Measurements from ENCODE around the gene GAL.

The GAL gene

DNA sequence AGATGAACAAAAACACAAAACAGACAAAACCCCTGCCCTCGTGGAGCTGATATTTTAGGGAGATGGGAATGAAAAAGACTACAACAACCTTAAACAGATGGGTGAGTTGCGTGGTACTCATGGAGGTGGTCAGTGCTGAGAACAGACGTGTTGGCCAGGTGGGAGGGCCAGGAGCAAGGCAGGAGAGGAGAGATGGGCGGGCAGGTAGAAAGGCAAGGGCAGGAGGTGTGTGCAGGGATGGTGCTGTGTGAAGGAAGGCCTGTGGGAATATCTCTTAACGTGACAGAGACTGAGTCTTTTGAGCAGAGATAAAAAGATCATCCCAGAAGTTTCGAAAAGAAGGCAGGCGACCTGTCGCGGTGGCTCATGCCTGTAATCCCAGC, 7.0 kb downstream of the GAL start:
- no peaks in the 10 kb centered on the region for H3K4me1 ChIP-seq (ENCODE audit: control insufficient read depth, insufficient read depth, low read length)
- no peak overlapping the region for H3K4me3 ChIP-seq (ENCODE audit: low read length in 2 of 2)
- no peaks in the 10 kb centered on the region for H3K36me3 ChIP-seq (ENCODE audit: control insufficient read depth in 2 of 2, insufficient read depth in 2 of 2, low read length in 2 of 2)
- H3K9ac ChIP-seq (ENCODE audit: low read length in 2 of 2): no peak overlapping the region
- H3K27ac ChIP-seq (ENCODE audit: low read length): no peak overlapping the region
- H3K27me3 ChIP-seq (ENCODE audit: control insufficient read depth in 1 of 2, insufficient read depth in 2 of 2, low read length in 2 of 2): peaks cover 8 to 32% of the 10 kb centered on the region in 2 donors
- H3K9me3 ChIP-seq (ENCODE audit: control insufficient read depth in 2 of 2, low read length in 2 of 2): no peaks in the 10 kb centered on the region

DNA sequence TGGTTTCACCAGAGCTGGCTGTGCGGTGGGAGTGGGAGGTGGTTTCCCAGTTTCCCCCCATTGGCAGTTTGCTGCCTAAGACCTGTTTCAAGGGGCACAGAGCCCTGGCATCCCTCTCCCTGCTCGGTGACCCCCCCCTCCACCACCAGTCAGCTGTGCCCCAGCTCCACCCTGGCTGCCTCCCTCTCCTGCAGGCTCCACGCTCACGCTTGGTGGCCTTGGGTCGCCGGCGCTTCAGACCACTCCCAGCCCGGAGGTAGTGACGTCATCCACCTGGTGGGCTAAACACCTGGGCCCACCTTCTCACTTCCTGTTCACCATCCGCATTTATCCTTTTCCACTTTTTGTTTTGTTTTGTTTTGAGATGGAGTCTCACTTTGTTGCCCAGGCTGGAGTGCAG, 7.8 kb downstream of the GAL start:
- H3K4me3 ChIP-seq (ENCODE audit: low read length in 2 of 2): no peak overlapping the region
- no peak overlapping the region for H3K27ac ChIP-seq (ENCODE audit: low read length)
- no peaks in the 10 kb centered on the region for H3K9me3 ChIP-seq (ENCODE audit: control insufficient read depth in 2 of 2, low read length in 2 of 2)
- H3K27me3 ChIP-seq (ENCODE audit: control insufficient read depth in 1 of 2, insufficient read depth in 2 of 2, low read length in 2 of 2): peaks cover 3 to 26% of the 10 kb centered on the region in 2 donors
- no peaks in the 10 kb centered on the region for H3K36me3 ChIP-seq (ENCODE audit: control insufficient read depth in 2 of 2, insufficient read depth in 2 of 2, low read length in 2 of 2)
- no peaks in the 10 kb centered on the region for H3K4me1 ChIP-seq (ENCODE audit: control insufficient read depth, insufficient read depth, low read length)
- no peak overlapping the region for H3K9ac ChIP-seq (ENCODE audit: low read length in 2 of 2)

DNA sequence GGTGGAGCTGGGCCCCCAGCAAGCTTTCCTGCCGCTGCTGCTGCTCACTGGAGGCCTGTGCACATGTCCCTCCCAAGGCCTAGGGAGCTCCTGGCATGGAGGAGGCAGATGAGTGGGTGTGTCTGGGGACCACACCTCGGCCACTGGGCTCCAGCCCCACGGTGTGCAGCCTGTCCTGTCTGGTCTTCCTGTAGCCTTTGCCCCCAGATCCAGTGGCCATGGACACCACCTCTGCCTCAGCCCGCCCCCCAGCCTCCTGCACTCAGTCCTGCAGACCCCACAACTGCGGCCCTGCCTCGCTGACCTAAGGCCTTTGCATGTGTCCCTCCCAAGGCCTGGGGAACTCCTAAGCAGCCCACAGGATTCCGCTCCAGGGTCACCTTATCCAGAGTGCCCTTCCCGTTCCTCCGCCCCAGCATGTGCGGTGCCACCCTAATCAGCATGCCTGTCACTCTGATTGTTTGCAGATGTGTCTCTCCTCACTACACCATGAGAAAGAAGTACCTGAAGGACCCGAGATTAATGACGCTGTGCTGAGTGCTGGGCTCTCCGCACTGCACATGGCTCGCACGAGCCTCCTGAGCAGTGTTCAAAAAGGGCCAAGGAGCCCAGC, 8.6 kb downstream of the GAL start:
- H3K36me3 ChIP-seq (ENCODE audit: control insufficient read depth in 2 of 2, insufficient read depth in 2 of 2, low read length in 2 of 2): no peaks in the 10 kb centered on the region
- no peaks in the 10 kb centered on the region for H3K4me1 ChIP-seq (ENCODE audit: control insufficient read depth, insufficient read depth, low read length)
- peaks cover 3 to 19% of the 10 kb centered on the region in 2 donors for H3K27me3 ChIP-seq (ENCODE audit: control insufficient read depth in 1 of 2, insufficient read depth in 2 of 2, low read length in 2 of 2)
- no peak overlapping the region for H3K4me3 ChIP-seq (ENCODE audit: low read length in 2 of 2)
- no peaks in the 10 kb centered on the region for H3K9me3 ChIP-seq (ENCODE audit: control insufficient read depth in 2 of 2, low read length in 2 of 2)
- no peak overlapping the region for H3K9ac ChIP-seq (ENCODE audit: low read length in 2 of 2)
- H3K27ac ChIP-seq (ENCODE audit: low read length): no peak overlapping the region

DNA sequence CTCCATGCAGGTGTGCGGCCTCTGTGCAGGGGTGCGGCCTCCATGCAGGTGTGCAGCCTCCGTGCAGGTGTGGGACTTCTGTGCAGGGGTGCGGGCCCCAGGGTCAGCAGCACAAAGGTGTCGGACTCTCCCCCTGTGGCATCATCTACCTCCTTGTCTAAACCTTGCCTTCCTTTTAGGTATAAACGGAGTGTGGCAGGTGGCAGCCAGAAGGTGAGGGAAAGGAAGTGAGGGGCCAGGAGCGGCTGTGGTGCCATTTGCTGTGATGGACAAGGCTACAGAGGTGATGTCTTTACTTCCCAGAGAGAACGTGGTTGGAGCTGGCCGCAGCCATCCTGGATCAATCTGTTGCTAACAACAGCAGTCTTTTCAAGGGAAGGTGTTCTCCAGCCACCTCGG, 9.1 kb downstream of the GAL start:
- Histone ChIP-seq H3K9me3 (ENCODE audit: control insufficient read depth in 2 of 2, low read length in 2 of 2) (no peaks in the 10 kb centered on the region), H3K9ac (ENCODE audit: low read length in 2 of 2) (no peak overlapping the region), H3K4me1 (ENCODE audit: control insufficient read depth, insufficient read depth, low read length) (no peaks in the 10 kb centered on the region), H3K27ac (ENCODE audit: low read length) (no peak overlapping the region), H3K36me3 (ENCODE audit: control insufficient read depth in 2 of 2, insufficient read depth in 2 of 2, low read length in 2 of 2) (no peaks in the 10 kb centered on the region), H3K4me3 (ENCODE audit: low read length in 2 of 2) (no peak overlapping the region), H3K27me3 (ENCODE audit: control insufficient read depth in 1 of 2, insufficient read depth in 2 of 2, low read length in 2 of 2) (peaks cover 3 to 19% of the 10 kb centered on the region in 2 donors)

DNA sequence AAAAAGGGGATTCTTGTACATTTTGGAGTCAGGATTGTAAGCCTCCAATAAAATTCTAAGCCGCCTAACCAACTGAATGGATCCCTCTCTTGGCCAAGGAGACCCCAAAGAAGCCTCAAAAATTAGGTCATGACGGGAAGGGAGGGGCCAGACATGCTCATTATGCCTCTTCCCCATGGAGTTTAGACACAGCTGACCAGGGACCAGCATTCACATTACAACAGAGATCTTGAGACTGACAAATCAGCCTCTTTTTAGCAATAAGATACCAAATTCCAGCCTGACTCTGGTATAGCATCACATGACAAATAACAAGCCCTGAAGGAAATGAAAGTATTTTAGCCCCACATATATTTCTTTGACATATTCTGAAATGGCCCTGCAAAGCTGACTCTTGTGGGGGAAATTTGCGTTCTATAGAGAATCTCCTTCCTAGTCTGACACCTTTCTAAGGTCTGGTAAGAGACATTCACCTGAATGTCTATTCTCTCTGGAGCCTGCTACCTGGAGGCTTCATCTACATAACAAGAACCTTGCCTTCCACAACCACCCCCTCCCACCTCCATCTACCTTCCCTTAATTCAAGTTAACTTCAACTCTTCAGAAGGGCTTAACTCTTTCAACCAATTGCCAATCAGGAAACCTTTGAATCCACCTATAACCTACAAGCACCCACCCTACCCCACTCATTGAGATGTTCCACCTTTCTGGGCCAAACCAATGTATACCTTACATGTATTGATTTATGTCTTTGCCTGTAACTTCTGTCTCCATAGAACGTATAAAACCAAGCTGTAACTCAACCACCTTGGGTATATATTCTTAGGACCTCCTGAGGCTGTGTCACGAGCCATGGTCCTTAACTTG, 10.3 kb downstream of the GAL start:
- peaks cover 3 to 17% of the 10 kb centered on the region in 2 donors for H3K27me3 ChIP-seq (ENCODE audit: control insufficient read depth in 1 of 2, insufficient read depth in 2 of 2, low read length in 2 of 2)
- no peaks in the 10 kb centered on the region for H3K4me1 ChIP-seq (ENCODE audit: control insufficient read depth, insufficient read depth, low read length)
- H3K9me3 ChIP-seq (ENCODE audit: control insufficient read depth in 2 of 2, low read length in 2 of 2): peaks cover 0 to 3% of the 10 kb centered on the region in 2 donors
- no peak overlapping the region for H3K27ac ChIP-seq (ENCODE audit: low read length)
- no peaks in the 10 kb centered on the region for H3K36me3 ChIP-seq (ENCODE audit: control insufficient read depth in 2 of 2, insufficient read depth in 2 of 2, low read length in 2 of 2)
- no peak overlapping the region for H3K9ac ChIP-seq (ENCODE audit: low read length in 2 of 2)
- no peak overlapping the region for H3K4me3 ChIP-seq (ENCODE audit: low read length in 2 of 2)

DNA sequence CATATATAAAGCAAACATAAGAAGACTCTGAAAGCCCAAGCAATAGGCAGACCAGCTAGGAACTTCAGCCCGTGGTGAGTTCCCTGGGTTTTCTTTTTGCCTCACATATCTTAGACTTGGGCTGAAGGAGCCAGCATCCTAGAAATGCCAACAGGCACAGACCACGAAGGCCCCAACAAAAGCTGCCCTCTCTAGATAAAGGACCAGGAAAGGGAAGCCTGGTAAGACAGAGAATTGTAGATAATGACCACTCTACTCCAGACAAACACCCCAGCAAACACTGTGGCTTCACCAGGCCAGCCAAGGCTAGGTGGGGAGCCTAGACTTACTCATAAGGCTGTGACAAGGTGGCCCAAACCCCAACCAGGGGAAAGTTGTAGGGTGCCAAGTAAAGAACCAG, 11.2 kb downstream of the GAL start:
- Histone ChIP-seq H3K9ac (ENCODE audit: low read length in 2 of 2) (no peak overlapping the region), H3K9me3 (ENCODE audit: control insufficient read depth in 2 of 2, low read length in 2 of 2) (peaks cover 0 to 3% of the 10 kb centered on the region in 2 donors), H3K27ac (ENCODE audit: low read length) (no peak overlapping the region), H3K4me1 (ENCODE audit: control insufficient read depth, insufficient read depth, low read length) (no peaks in the 10 kb centered on the region), H3K27me3 (ENCODE audit: control insufficient read depth in 1 of 2, insufficient read depth in 2 of 2, low read length in 2 of 2) (peaks cover 3 to 17% of the 10 kb centered on the region in 2 donors), H3K36me3 (ENCODE audit: control insufficient read depth in 2 of 2, insufficient read depth in 2 of 2, low read length in 2 of 2) (no peaks in the 10 kb centered on the region), H3K4me3 (ENCODE audit: low read length in 2 of 2) (no peak overlapping the region)

DNA sequence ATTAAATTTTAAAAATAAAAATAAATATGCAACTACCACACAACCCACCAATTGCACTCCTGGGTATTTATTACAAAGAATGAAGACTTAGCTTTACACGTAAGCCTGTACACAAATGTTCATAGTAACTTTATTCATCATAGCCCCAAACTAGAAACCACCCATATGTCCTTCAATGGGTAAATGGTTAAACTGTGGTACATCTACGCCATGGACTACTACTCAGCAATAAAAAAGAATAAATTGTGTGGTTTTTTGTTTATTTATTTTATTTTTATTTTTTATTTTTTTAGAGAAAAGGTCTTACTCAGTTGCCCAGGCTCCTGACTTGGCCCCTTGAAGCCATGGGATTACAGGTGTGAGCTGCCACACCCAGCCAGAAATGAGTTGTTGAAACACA, 14.6 kb downstream of the GAL start:
- no peaks in the 10 kb centered on the region for H3K36me3 ChIP-seq (ENCODE audit: control insufficient read depth in 2 of 2, insufficient read depth in 2 of 2, low read length in 2 of 2)
- H3K4me1 ChIP-seq (ENCODE audit: control insufficient read depth, insufficient read depth, low read length): no peaks in the 10 kb centered on the region
- peaks cover 0 to 3% of the 10 kb centered on the region in 2 donors for H3K9me3 ChIP-seq (ENCODE audit: control insufficient read depth in 2 of 2, low read length in 2 of 2)
- peaks cover 4% of the 10 kb centered on the region in 2 donors for H3K27me3 ChIP-seq (ENCODE audit: control insufficient read depth in 1 of 2, insufficient read depth in 2 of 2, low read length in 2 of 2)
- no peak overlapping the region for H3K9ac ChIP-seq (ENCODE audit: low read length in 2 of 2)
- H3K4me3 ChIP-seq (ENCODE audit: low read length in 2 of 2): no peak overlapping the region
- no peak overlapping the region for H3K27ac ChIP-seq (ENCODE audit: low read length)

DNA sequence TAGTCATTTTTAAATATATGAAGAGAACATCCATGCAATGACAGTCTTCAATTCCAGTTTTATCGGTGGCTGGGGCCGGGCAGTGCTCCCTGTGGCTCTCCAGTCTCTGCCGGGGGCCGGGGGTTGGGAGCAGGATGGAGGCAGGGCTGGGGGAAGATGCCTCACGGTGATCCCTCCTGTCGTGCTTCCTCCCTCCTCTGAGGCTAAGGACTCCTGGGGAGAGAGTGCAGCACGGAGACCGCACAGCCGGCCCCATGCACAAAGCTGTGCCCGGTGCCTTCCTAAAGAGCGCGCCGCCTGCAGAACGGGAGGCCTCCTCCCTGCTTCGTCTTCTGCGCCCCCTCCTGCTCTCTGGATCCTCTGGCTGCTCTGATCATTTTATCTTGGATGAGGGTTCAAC, 20.5 kb downstream of the GAL start:
- H3K4me3 ChIP-seq (ENCODE audit: low read length in 2 of 2): no peak overlapping the region
- no peak overlapping the region for H3K9ac ChIP-seq (ENCODE audit: low read length in 2 of 2)
- peaks cover 8 to 12% of the 10 kb centered on the region in 2 donors for H3K27me3 ChIP-seq (ENCODE audit: control insufficient read depth in 1 of 2, insufficient read depth in 2 of 2, low read length in 2 of 2)
- H3K9me3 ChIP-seq (ENCODE audit: control insufficient read depth in 2 of 2, low read length in 2 of 2): no peaks in the 10 kb centered on the region
- no peaks in the 10 kb centered on the region for H3K36me3 ChIP-seq (ENCODE audit: control insufficient read depth in 2 of 2, insufficient read depth in 2 of 2, low read length in 2 of 2)
- H3K27ac ChIP-seq (ENCODE audit: low read length): no peak overlapping the region
- H3K4me1 ChIP-seq (ENCODE audit: control insufficient read depth, insufficient read depth, low read length): no peaks in the 10 kb centered on the region

DNA sequence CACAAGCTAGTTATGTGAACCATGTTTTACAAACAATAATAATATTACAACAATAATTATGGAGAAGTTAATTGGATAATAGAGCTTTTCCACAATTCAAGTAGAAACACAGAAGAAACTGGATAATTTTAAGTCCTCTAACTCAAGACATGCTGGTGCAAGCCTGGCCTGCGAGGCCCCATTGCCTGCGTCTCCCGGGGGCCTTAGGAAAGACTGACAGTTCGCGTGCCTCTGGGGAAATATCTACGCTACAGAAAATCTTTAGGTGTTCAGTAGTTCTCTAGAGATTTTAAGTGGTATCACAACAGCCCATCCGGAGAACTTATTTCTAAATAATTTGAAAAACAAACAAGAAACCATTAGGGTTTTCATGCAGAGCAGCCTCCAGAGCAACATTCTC, 23.2 kb downstream of the GAL start:
- Histone ChIP-seq H3K9ac (ENCODE audit: low read length in 2 of 2) (no peak overlapping the region), H3K4me1 (ENCODE audit: control insufficient read depth, insufficient read depth, low read length) (no peaks in the 10 kb centered on the region), H3K36me3 (ENCODE audit: control insufficient read depth in 2 of 2, insufficient read depth in 2 of 2, low read length in 2 of 2) (no peaks in the 10 kb centered on the region), H3K9me3 (ENCODE audit: control insufficient read depth in 2 of 2, low read length in 2 of 2) (no peaks in the 10 kb centered on the region), H3K4me3 (ENCODE audit: low read length in 2 of 2) (no peak overlapping the region), H3K27ac (ENCODE audit: low read length) (no peak overlapping the region), H3K27me3 (ENCODE audit: control insufficient read depth in 1 of 2, insufficient read depth in 2 of 2, low read length in 2 of 2) (peaks cover 10 to 12% of the 10 kb centered on the region in 2 donors)

DNA sequence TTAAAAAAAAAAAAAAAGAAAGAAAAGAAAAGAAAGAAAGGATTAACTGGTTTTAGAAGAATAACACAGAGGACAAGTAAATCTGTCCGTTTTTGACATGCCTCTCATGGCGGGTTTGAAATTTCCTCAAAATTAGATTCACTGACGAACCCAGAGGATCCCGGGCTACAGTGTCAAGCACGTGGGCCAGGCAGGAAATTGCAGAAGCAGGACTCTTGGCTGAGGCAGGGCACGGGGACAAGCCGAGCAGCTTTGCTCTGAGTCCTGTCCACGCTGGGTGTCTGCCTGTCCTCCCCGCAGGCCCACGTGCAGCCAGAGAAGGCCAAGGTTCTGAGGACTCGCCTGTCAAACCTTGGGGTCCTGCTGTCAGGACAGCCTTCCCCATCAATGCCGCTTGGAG, 24.7 kb downstream of the GAL start:
- Histone ChIP-seq H3K36me3 (ENCODE audit: control insufficient read depth in 2 of 2, insufficient read depth in 2 of 2, low read length in 2 of 2) (no peaks in the 10 kb centered on the region), H3K27ac (ENCODE audit: low read length) (no peak overlapping the region), H3K9me3 (ENCODE audit: control insufficient read depth in 2 of 2, low read length in 2 of 2) (no peaks in the 10 kb centered on the region), H3K4me1 (ENCODE audit: control insufficient read depth, insufficient read depth, low read length) (no peaks in the 10 kb centered on the region), H3K9ac (ENCODE audit: low read length in 2 of 2) (no peak overlapping the region), H3K27me3 (ENCODE audit: control insufficient read depth in 1 of 2, insufficient read depth in 2 of 2, low read length in 2 of 2) (peaks cover 7% of the 10 kb centered on the region in 2 donors), H3K4me3 (ENCODE audit: low read length in 2 of 2) (no peak overlapping the region)

DNA sequence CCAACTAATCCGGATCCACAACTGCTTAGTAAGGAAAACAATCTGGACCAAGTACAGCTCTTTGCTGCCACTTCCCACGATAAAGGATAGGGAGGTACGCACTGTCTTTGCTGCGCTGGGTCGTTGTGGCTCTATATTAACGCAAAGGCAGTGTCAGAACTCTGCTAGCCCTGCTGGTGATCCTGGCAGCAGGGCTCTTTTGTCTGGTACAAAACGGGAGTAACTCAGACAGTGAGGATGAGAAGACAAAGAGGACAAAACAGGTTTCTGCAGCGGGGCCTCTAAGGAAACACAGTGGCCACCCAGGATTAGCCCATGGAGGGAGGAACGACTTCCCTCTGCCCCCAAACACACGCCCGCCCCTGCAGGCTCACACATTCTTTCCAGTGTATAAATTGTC, 26.1 kb downstream of the GAL start:
- peaks cover 2 to 13% of the 10 kb centered on the region in 2 donors for H3K27me3 ChIP-seq (ENCODE audit: control insufficient read depth in 1 of 2, insufficient read depth in 2 of 2, low read length in 2 of 2)
- H3K27ac ChIP-seq (ENCODE audit: low read length): no peak overlapping the region
- H3K36me3 ChIP-seq (ENCODE audit: control insufficient read depth in 2 of 2, insufficient read depth in 2 of 2, low read length in 2 of 2): no peaks in the 10 kb centered on the region
- no peak overlapping the region for H3K4me3 ChIP-seq (ENCODE audit: low read length in 2 of 2)
- H3K9me3 ChIP-seq (ENCODE audit: control insufficient read depth in 2 of 2, low read length in 2 of 2): no peaks in the 10 kb centered on the region
- no peak overlapping the region for H3K9ac ChIP-seq (ENCODE audit: low read length in 2 of 2)
- H3K4me1 ChIP-seq (ENCODE audit: control insufficient read depth, insufficient read depth, low read length): peaks cover 2% of the 10 kb centered on the region

Measured in stomach smooth muscle (tissue), 2 donors.